Liver (tissue), 9 donors: ENCODE measurements around the gene CMTM1. TPM values are rescaled to one million over a fixed set of nuclear protein-coding genes. Genes with fewer than 3 reads are reported as not detected.

ENCODE experiments used
- DNase-seq: peaks from one replicate; pipeline ENCODE4 v3.0.0-alpha.2; 2017; ENCODE audit warnings: low spot score
- H3K27ac ChIP-seq, 2 donors: one replicate each; pipeline ENCODE4 v1.7.0; 2013; ENCODE audit warnings: inconsistent platforms in 2 of 2, low read length in 2 of 2, control low read depth in 1 of 2, low read depth in 1 of 2, mild to moderate bottlenecking in 1 of 2
- H3K27me3 ChIP-seq, 4 donors: one replicate each; pipeline versions ENCODE4 v1.6.1 to v1.7.0; 2013; ENCODE audit warnings: low read length in 3 of 4, inconsistent platforms in 1 of 4, mild to moderate bottlenecking in 1 of 4, moderate library complexity in 1 of 4; ENCODE audit not compliant: control insufficient read depth in 4 of 4, insufficient read depth in 4 of 4
- H3K36me3 ChIP-seq, 4 donors: one replicate each; pipeline versions ENCODE4 v1.6.1 to v1.7.0; 2013; ENCODE audit warnings: low read length in 3 of 4, mild to moderate bottlenecking in 3 of 4, low read depth in 1 of 4, moderate library complexity in 1 of 4; ENCODE audit not compliant: control insufficient read depth in 4 of 4, insufficient read depth in 3 of 4
- H3K4me1 ChIP-seq, 4 donors: one replicate each; pipeline versions ENCODE4 v1.6.1 to v1.7.0; 2013; ENCODE audit warnings: low read length in 3 of 4, mild to moderate bottlenecking in 3 of 4, moderate library complexity in 1 of 4; ENCODE audit not compliant: control insufficient read depth in 4 of 4, insufficient read depth in 4 of 4
- H3K4me3 ChIP-seq, 3 donors: one replicate each; pipeline versions ENCODE4 v1.6.1 to v1.7.0; 2013; ENCODE audit warnings: low read length in 3 of 3, control low read depth in 1 of 3, low read depth in 1 of 3, mild to moderate bottlenecking in 1 of 3
- H3K9ac ChIP-seq, 2 donors: one replicate each; pipeline ENCODE4 v1.7.0; 2013; ENCODE audit warnings: low read length in 2 of 2, mild to moderate bottlenecking in 2 of 2, moderate library complexity in 2 of 2, control low read depth in 1 of 2, low read depth in 1 of 2
- H3K9me3 ChIP-seq, 4 donors: one replicate each; pipeline versions ENCODE4 v1.6.1 to v1.7.0; 2013; ENCODE audit warnings: low read length in 3 of 4; ENCODE audit not compliant: control insufficient read depth in 4 of 4
- CTCF ChIP-seq: fragments of 150-350 bp; IDR thresholded peaks from 2 replicates; pipeline ENCODE4 v1.5.1; 2017; ENCODE audit warnings: improper control_type of control experiment, low read depth, low read length; ENCODE audit not compliant: missing input control
- EGR1 ChIP-seq, 2 donors: IDR thresholded peaks; 2 replicates each; pipeline ENCODE4 v1.6.1; 2016 to 2018; ENCODE audit warnings: antibody characterized with exemption in 2 of 2, low read depth in 2 of 2
- FOXA1 ChIP-seq: IDR thresholded peaks from 2 replicates; pipeline ENCODE4 v1.6.1; 2016; ENCODE audit warnings: antibody characterized with exemption
- FOXA2 ChIP-seq: IDR thresholded peaks from 2 replicates; pipeline ENCODE4 v1.6.1; 2016; ENCODE audit warnings: antibody characterized with exemption
- GABPA ChIP-seq, 2 donors: IDR thresholded peaks in 1 of 2; conservative IDR thresholded peaks in 1 of 2; 2 replicates each; pipeline ENCODE4 v1.6.1; 2016; ENCODE audit warnings: antibody characterized with exemption in 2 of 2, mild to moderate bottlenecking in 1 of 2, moderate library complexity in 1 of 2
- HNF4A ChIP-seq, 2 donors: conservative IDR thresholded peaks; 2 replicates each; pipeline ENCODE4 v1.6.1; 2016; ENCODE audit warnings: antibody characterized with exemption in 2 of 2, mild to moderate bottlenecking in 2 of 2
- HNF4G ChIP-seq: IDR thresholded peaks from 2 replicates; pipeline ENCODE4 v1.6.1; 2016; ENCODE audit warnings: antibody characterized with exemption
- JUND ChIP-seq, 2 donors: IDR thresholded peaks; 2 replicates each; pipeline ENCODE4 v1.6.1; 2016; ENCODE audit warnings: antibody characterized with exemption in 2 of 2
- NR2F2 ChIP-seq: IDR thresholded peaks from 2 replicates; pipeline ENCODE4 v1.6.1; 2016; ENCODE audit warnings: antibody characterized with exemption
- RAD21 ChIP-seq, 2 donors: IDR thresholded peaks; 2 replicates each; pipeline ENCODE4 v1.6.1; 2016; ENCODE audit warnings: antibody characterized with exemption in 2 of 2, mild to moderate bottlenecking in 2 of 2
- REST ChIP-seq: IDR thresholded peaks from 2 replicates; pipeline ENCODE4 v1.6.1; 2016; ENCODE audit warnings: antibody characterized with exemption, mild to moderate bottlenecking
- RXRA ChIP-seq, 2 donors: IDR thresholded peaks; 2 replicates each; pipeline ENCODE4 v1.6.1; 2017 to 2018; ENCODE audit warnings: antibody characterized with exemption in 2 of 2, mild to moderate bottlenecking in 1 of 2
- SP1 ChIP-seq: IDR thresholded peaks from 2 replicates; pipeline ENCODE4 v1.6.1; 2018; ENCODE audit warnings: antibody characterized with exemption, mild to moderate bottlenecking
- TAF1 ChIP-seq: conservative IDR thresholded peaks from 2 replicates; pipeline ENCODE4 v1.6.1; 2016; ENCODE audit warnings: antibody characterized with exemption, mild to moderate bottlenecking
- YY1 ChIP-seq: IDR thresholded peaks from 2 replicates; pipeline ENCODE4 v1.6.1; 2016; ENCODE audit warnings: antibody characterized with exemption, mild to moderate bottlenecking
- WGBS: extraction: QIAGEN DNeasy Blood & Tissue Kit; methylation state at CpG from one replicate; pipeline ENCODE4 v1.1.7; 2013; 5-methylcytosine and 5-hydroxymethylcytosine counted together
- polyA plus RNA-seq, 2 donors: library from polyadenylated mRNA; stranded (reverse) in 1 of 2; unstranded in 1 of 2; fragments of 200-250 nt in 1 of 2; fragments of >200 nt in 1 of 2; fragmentation: Nextera tagmentation in 1 of 2; extraction: Ambion mirVana in 1 of 2; gene quantifications; one replicate each; pipeline versions ENCODE4 v1.2.1 to v1.2.3, GENCODE V29; 2013 to 2015
- total RNA-seq, 2 donors: library from RNA; depleted of rRNA; stranded (reverse); fragments of >200 nt; gene quantifications; one replicate each; pipeline ENCODE4 v1.2.3, GENCODE V29; 2014
- TF ChIP-seq, protein P1 (sequence below): IDR thresholded peaks from 2 replicates; pipeline ENCODE4 v1.6.1; 2016; ENCODE audit warnings: antibody characterized with exemption
- TF ChIP-seq, protein P2 (sequence below): IDR thresholded peaks from 2 replicates; pipeline ENCODE4 v1.6.1; 2016; ENCODE audit warnings: antibody characterized with exemption
- donor health status: healthy.
- donor health status: healthy.
- donor health status: healthy.
- donor health status: healthy.
- donor health status: healthy.

The CMTM1 gene
- total and polyA plus RNA-seq, 4 donors: 0.32 to 0.84 (median 0.49) TPM

- no peak for TF ChIP-seq FOXA2
- TF ChIP-seq, protein P1, sequence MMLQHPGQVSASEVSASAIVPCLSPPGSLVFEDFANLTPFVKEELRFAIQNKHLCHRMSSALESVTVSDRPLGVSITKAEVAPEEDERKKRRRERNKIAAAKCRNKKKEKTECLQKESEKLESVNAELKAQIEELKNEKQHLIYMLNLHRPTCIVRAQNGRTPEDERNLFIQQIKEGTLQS: no peak
Observed at GRCh38 chr16:66581246-66581952, 15.2 kb downstream of the CMTM1 start (continued).

DNA sequence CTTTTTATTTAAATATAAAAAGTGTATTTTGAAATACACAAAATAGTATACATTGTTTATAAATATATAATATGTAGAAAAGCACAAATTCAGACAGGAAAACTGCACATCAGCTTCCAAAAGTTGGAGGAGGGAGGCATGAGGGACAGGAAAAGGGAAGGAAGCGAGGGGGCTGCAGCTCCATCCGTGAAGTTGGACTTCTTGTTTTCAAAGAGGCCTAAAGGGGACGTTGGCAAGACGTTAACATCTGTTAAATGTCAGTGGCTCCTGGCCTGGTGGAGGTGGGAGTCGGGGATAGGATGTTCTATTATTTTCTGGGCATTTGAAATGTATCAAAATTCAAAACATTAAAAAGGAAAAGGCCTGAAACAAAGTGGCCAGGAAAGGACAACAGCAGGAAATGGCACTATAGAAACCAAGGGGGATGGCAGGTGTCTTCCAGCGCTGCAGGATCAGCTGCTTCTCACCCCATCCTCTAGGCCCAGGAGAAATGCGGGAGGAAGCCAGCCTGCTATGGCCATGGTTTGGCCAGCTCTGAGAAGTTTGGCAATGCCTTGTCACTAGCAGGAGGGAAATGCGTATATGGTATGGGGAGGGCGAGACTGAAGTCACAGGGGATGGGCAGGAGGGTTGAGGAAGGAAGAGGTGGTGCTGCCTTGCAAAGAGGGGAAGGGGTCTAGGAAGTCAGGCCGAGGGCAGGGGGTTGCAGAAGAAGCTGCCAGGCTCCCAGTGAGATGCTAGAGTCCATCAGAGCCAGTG lies 19.4 kb downstream of the CMTM1 start:
- H3K9ac ChIP-seq: no peak overlapping the region
- 72% methylated on average over 10 of the region's 10 CpGs for WGBS
- no peak for TF ChIP-seq TAF1
- TF ChIP-seq, protein P1: no peak
- no peak for TF ChIP-seq REST
- no peak for TF ChIP-seq HNF4G
- no peak for TF ChIP-seq FOXA1
- no peak for TF ChIP-seq RAD21 (IDR thresholded peaks at IDR 0.05)
- TF ChIP-seq RXRA (IDR thresholded peaks at IDR 0.05): no peak
- TF ChIP-seq EGR1 (IDR thresholded peaks at IDR 0.05; ENCODE audit: low read depth in 2 of 2): no peak
- TF ChIP-seq HNF4A (conservative IDR thresholded peaks at IDR 0.05): no peak
- TF ChIP-seq FOXA2: no peak
- no peak for TF ChIP-seq YY1
- no peak for TF ChIP-seq GABPA (IDR thresholded peaks at IDR 0.05 in 1 of 2, conservative IDR thresholded peaks at IDR 0.05 in 1 of 2)
- TF ChIP-seq JUND (IDR thresholded peaks at IDR 0.05): no peak
- TF ChIP-seq SP1: no peak
- TF ChIP-seq, protein P2, sequence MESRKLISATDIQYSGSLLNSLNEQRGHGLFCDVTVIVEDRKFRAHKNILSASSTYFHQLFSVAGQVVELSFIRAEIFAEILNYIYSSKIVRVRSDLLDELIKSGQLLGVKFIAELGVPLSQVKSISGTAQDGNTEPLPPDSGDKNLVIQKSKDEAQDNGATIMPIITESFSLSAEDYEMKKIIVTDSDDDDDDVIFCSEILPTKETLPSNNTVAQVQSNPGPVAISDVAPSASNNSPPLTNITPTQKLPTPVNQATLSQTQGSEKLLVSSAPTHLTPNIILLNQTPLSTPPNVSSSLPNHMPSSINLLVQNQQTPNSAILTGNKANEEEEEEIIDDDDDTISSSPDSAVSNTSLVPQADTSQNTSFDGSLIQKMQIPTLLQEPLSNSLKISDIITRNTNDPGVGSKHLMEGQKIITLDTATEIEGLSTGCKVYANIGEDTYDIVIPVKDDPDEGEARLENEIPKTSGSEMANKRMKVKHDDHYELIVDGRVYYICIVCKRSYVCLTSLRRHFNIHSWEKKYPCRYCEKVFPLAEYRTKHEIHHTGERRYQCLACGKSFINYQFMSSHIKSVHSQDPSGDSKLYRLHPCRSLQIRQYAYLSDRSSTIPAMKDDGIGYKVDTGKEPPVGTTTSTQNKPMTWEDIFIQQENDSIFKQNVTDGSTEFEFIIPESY: no peak
- TF ChIP-seq NR2F2: no peak
- TF ChIP-seq CTCF: no peak
- no peak overlapping the region for H3K4me3 ChIP-seq
- no peak for DNase-seq
- no peaks in the 10 kb centered on the region for H3K27me3 ChIP-seq
- no peaks in the 10 kb centered on the region for H3K9me3 ChIP-seq
- H3K4me1 ChIP-seq: no peaks in the 10 kb centered on the region
- no peaks in the 10 kb centered on the region for H3K36me3 ChIP-seq
- H3K27ac ChIP-seq: peak overlapping the region in 1 of 2 donors; percentile 37
